Activated B cell treated with CpG ODN at 0.5 μM for 24 hours (primary cell): ENCODE results near the gene PODNL1. TPM values are rescaled to one million over a fixed set of nuclear protein-coding genes. Genes with fewer than 3 reads are reported as not detected.

ENCODE experiments used
- ATAC-seq: fragments of 200-7000 bp; cut with Tn5 transposase; one replicate; pipeline ENCODE4 v1.10.0; 2021; ENCODE audit warnings: low read depth, mild to moderate bottlenecking, moderate library complexity
- CTCF ChIA-PET: fragments of 350-600 bp; sonication (Branson Sonifier 250); formaldehyde crosslinking; loops from one replicate; lab custom pipeline; 2021; ENCODE audit warnings: antibody characterized with exemption; lab: Charles Lee
- POLR2A ChIA-PET: fragments of 350-600 bp; sonication (Branson Sonifier 250); formaldehyde crosslinking; loops from one replicate; lab custom pipeline; 2021; ENCODE audit warnings: antibody characterized with exemption; lab: Charles Lee
- DNase-seq: peaks from one replicate; pipeline ENCODE4 v3.0.0; 2022
- H3K27ac Mint-ChIP-seq: one replicate; pipeline ENCODE4 v1.8.0; 2020; ENCODE audit warnings: mixed read lengths
- H3K27me3 Mint-ChIP-seq: one replicate; pipeline ENCODE4 v1.8.0; 2021; ENCODE audit warnings: mixed read lengths
- H3K36me3 Mint-ChIP-seq: one replicate; pipeline ENCODE4 v1.8.0; 2021; ENCODE audit warnings: low read depth, mixed read lengths
- H3K4me1 Mint-ChIP-seq: one replicate; pipeline ENCODE4 v1.8.0; 2021; ENCODE audit warnings: mixed read lengths
- H3K4me3 Mint-ChIP-seq: one replicate; pipeline ENCODE4 v1.8.0; 2020; ENCODE audit warnings: mild to moderate bottlenecking, mixed read lengths
- H3K9me3 Mint-ChIP-seq: one replicate; pipeline ENCODE4 v1.8.0; 2020; ENCODE audit warnings: mixed read lengths
- intact Hi-C: fragments of 100-400 bp; cut with micrococcal nuclease; formaldehyde crosslinking; loops from one replicate; pipeline ENCODE4 v1.15.1; 2024
- total RNA-seq: library from RNA; stranded (reverse); gene quantifications from 2 replicates; pipeline ENCODE4 v1.2.3, GENCODE V29; 2022
- TF ChIP-seq, protein P1 (sequence below): fragments of 200-600 bp; IDR thresholded peaks from one replicate; pipeline ENCODE4 v1.8.0; 2022; ENCODE audit warnings: antibody characterized with exemption, mild to moderate bottlenecking

The PODNL1 gene
- total RNA-seq, 1 donor from 2014 or later, result not detected

DNA sequence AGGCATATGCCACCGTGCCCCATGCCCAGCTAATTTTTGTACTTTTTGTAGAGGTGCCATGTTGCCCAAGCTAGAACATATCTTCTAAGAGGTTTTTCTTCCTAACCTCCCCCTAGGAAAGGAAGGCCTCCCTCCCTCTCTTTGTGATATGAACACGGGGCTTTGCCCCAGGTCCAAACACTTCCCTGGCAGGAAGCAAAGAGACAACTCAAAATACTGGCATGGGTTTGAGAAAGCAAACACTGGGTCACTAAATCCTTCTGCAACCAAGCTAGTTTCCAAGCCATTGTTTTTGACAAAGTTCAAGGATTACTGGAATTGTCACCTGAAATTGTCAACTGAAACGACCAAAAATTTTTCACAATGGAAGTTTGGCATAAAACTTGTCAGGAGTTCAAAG, 23.4 kb downstream of the PODNL1 start:
- CTCF ChIA-PET, result no interaction called here
- Mint-ChIP-seq H3K9me3 (no peaks in the 10 kb centered on the region), H3K36me3 (peaks cover 56% of the 10 kb centered on the region), H3K4me3 (no peak overlapping the region), H3K27ac (no peak overlapping the region), H3K27me3 (no peaks in the 10 kb centered on the region), H3K4me1 (no peaks in the 10 kb centered on the region)
- TF ChIP-seq, protein P1, sequence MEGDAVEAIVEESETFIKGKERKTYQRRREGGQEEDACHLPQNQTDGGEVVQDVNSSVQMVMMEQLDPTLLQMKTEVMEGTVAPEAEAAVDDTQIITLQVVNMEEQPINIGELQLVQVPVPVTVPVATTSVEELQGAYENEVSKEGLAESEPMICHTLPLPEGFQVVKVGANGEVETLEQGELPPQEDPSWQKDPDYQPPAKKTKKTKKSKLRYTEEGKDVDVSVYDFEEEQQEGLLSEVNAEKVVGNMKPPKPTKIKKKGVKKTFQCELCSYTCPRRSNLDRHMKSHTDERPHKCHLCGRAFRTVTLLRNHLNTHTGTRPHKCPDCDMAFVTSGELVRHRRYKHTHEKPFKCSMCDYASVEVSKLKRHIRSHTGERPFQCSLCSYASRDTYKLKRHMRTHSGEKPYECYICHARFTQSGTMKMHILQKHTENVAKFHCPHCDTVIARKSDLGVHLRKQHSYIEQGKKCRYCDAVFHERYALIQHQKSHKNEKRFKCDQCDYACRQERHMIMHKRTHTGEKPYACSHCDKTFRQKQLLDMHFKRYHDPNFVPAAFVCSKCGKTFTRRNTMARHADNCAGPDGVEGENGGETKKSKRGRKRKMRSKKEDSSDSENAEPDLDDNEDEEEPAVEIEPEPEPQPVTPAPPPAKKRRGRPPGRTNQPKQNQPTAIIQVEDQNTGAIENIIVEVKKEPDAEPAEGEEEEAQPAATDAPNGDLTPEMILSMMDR, result no peak
- POLR2A ChIA-PET, result interaction anchor here (0.8 kb wide), 1 partner anchor 33 kb away, joined by 3 read pairs; no protein-coding TSS in a partner anchor
- no peak for DNase-seq
- ATAC-seq, result no peak
- intact Hi-C loops, result no loop called here

DNA sequence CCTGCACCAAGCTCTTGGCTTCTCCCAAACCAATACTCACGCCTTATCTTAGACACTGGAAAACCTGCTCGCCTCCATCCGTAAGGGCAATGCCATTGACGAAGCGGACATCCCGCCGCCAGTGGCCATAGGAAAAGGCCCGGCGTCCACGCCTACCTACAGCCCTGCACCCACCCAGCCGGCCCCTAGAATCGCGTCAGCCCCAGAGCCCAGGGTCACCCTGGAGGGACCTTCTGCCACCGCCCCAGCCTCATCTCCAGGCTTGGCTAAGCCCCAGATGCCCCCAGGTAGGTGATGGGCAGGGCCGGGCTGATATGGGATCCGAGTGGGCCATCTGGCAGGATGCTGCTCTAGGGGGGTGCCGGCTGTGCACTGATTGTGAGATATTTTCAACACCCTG, 24.9 kb downstream of the PODNL1 start:
- H3K9me3 Mint-ChIP-seq, result no peaks in the 10 kb centered on the region
- H3K4me3 Mint-ChIP-seq, result no peak overlapping the region
- ChIA-PET CTCF (no interaction called here), POLR2A (no interaction called here)
- H3K27me3 Mint-ChIP-seq, result no peaks in the 10 kb centered on the region
- TF ChIP-seq, protein P1, result no peak
- peaks cover 53% of the 10 kb centered on the region for H3K36me3 Mint-ChIP-seq
- ATAC-seq (no peak), DNase-seq (no peak)
- no peak overlapping the region for H3K27ac Mint-ChIP-seq
- H3K4me1 Mint-ChIP-seq, result no peaks in the 10 kb centered on the region
- intact Hi-C loops, result no loop called here

DNA sequence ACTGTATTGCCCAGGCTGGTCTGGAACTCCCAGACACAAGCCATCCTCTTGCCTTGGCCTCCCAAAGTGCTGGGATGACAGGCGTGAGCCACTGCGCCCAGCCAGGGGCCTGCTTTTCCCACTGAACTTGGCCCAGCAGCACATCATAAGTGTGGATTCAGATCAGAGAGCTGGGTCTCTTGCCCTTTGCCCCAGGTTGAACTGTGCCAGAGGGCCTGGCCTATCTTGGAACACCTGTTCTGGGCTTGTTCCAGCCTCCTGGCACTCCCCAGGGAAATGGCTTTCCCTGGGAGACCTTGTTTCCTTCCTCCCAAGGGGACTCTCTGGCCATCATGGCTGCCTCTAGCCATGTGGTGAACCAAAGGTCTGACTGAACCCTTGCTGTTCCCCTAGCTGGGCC, 28.8 kb downstream of the PODNL1 start:
- ATAC-seq (no peak), DNase-seq (no peak)
- intact Hi-C loops, result no loop called here
- Mint-ChIP-seq H3K4me1 (peaks cover 11% of the 10 kb centered on the region), H3K4me3 (no peak overlapping the region), H3K9me3 (no peaks in the 10 kb centered on the region), H3K27ac (no peak overlapping the region), H3K27me3 (no peaks in the 10 kb centered on the region), H3K36me3 (peaks cover 23% of the 10 kb centered on the region)
- POLR2A ChIA-PET, result interaction anchor here (0.6 kb wide), 1 partner anchor 119 kb away, joined by 5 read pairs; no protein-coding TSS in a partner anchor
- CTCF ChIA-PET, result no interaction called here
- TF ChIP-seq, protein P1, result no peak

DNA sequence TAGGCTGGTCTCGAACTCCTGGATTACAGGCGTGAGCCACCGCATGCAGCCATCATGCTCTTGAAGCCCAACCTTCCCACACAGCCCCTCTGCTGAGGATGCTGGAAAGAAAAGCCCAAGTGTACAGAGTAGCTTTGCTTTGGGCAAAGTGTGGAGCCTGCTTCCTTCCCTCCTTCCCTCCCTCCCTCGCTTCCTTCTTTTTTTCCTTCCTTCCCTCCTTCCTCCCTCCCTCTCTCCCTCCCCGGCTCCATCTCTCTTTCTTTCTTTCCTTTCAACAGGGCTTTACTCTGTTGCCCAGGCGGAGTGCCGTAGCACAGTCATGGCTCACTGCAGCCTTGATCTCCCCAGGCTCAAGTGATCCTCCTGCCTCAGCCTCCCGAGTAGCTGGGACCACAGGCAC, 29.5 kb downstream of the PODNL1 start:
- H3K4me3 Mint-ChIP-seq, result no peak overlapping the region
- peaks cover 23% of the 10 kb centered on the region for H3K36me3 Mint-ChIP-seq
- CTCF ChIA-PET, result no interaction called here
- ATAC-seq (no peak), DNase-seq (no peak)
- H3K27ac Mint-ChIP-seq, result no peak overlapping the region
- no peaks in the 10 kb centered on the region for H3K27me3 Mint-ChIP-seq
- no peaks in the 10 kb centered on the region for H3K9me3 Mint-ChIP-seq
- TF ChIP-seq, protein P1, result no peak
- intact Hi-C loops, result no loop called here
- POLR2A ChIA-PET, result interaction anchor here (0.6 to 0.7 kb wide), 2 partner anchors 110 to 120 kb away, joined by 5 read pairs; no protein-coding TSS in a partner anchor
- peaks cover 11% of the 10 kb centered on the region for H3K4me1 Mint-ChIP-seq

DNA sequence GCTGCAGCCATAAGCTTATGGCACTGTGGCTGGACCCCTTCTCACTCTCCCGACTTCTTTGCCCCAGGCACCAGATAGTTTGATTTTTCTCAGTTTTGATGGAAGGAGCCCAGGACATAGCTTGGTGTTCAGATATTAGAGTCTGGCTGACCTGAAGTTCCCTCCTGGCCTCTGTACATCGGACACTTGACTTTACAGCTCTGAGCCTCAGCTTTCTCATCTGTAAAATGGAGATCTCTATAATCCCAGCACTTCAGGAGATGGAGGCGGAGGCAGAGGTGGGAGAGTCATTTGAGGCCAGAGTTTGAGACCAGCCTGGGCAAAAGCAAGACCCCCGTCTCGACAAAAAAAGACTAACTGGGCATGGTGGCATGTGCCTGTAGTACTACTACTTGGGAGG, 31.3 kb downstream of the PODNL1 start:
- Mint-ChIP-seq H3K9me3 (no peaks in the 10 kb centered on the region), H3K4me1 (peaks cover 11% of the 10 kb centered on the region), H3K36me3 (peaks cover 14% of the 10 kb centered on the region), H3K27me3 (no peaks in the 10 kb centered on the region), H3K4me3 (peak overlapping the region; percentile 87), H3K27ac (peak overlapping the region; percentile 22)
- CTCF ChIA-PET, result interaction anchor here (0.5 to 1.0 kb wide), 3 partner anchors 108 to 230 kb away, joined by 3 to 4 read pairs (median 3); no protein-coding TSS in a partner anchor
- DNase-seq (no peak), ATAC-seq (no peak)
- TF ChIP-seq, protein P1, result no peak
- intact Hi-C loops, result loop anchor here (1.0 to 2.0 kb wide), 5 partner anchors 14 to 125 kb away; partner anchors contain the start of genes DCAF15 and RFX1
- POLR2A ChIA-PET, result interaction anchor here (0.6 to 2.3 kb wide), 5 partner anchors 78 to 1215 kb away, joined by 4 to 11 read pairs (median 7); partner anchors contain the start of genes IL27RA and MRI1
